Embryonic facial prominence (tissue), 1 donor: ENCODE measurements around the gene KLRC3.
"Not testable (repeated sequence)": the region's sequence is repeated elsewhere in the genome, so short reads cannot be mapped to it uniquely, and the experiment has no call there.

Source experiments
- DNase-seq: peaks from one replicate; pipeline ENCODE4 v3.0.0-alpha.2; 2016; ENCODE audit errors: extremely low spot score

KLRC3 gene

GRCh38 chr12:10420334-10420733 lies at the start of gene KLRC3:
Gene KLRC3 (minus strand): TSS chr12:10420595. CDS start chr12:10420550, 45 bp downstream.
- DNase-seq, result not testable (repeated sequence)

DNA sequence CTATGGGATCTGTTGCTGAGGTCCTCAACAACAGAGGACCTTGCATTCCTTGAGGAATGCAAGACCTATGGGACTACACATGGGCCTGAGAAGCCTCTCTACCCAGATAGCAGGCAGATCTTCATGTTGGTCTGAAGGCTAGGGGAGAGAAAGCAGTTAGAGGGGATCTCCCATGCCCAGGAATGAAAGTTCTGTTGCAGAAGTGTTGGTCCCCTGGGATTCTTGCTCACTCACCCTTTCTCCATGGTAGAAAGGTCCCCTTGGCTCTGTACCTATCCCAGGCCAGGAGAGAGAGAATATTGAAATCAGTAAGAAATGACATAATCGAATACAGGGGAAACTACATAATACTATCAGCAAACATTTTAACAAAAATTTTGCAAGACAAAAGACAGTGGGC lies 49.3 kb upstream of the KLRC3 start:
- DNase-seq, result no peak

DNA sequence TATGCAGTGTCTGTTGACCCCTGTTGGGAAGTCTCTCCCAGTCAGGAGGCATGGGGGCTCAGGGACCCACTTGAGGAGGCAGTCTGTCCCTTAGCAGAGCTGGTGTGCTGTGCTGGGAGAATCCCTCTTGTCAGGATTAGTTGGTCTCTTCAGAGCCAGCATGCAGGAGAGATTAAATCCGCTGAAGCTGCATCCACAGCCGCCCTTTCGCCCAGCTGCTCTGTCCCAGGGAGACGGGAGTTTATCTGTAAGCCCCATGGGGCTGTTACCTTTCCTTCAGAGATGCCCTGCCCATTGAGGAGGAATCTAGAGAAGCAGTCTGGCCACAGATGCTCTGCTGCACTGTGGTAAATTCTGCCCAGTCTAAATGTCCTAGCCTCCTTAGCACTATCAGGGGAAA lies 45.9 kb upstream of the KLRC3 start:
- no peak for DNase-seq

DNA sequence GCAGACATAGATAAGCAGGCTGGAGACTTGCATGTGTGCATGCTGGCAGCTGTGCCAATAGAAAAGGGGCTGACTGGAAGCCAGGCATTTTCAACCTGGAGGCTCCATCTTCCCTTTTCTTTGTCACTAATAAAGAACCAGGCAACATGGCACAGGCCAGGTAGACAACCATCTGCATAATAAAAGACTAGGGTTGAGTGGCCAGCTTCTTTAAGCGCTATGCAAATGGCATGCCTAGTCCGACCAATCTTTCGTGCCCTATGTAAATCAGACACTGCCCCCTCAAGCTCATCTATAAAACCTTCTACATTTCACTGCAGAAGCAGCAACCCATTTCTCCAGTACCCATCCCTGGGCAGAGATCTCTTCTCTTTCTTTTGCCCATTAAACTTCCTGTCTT lies 37.4 kb upstream of the KLRC3 start:
- no peak for DNase-seq

DNA sequence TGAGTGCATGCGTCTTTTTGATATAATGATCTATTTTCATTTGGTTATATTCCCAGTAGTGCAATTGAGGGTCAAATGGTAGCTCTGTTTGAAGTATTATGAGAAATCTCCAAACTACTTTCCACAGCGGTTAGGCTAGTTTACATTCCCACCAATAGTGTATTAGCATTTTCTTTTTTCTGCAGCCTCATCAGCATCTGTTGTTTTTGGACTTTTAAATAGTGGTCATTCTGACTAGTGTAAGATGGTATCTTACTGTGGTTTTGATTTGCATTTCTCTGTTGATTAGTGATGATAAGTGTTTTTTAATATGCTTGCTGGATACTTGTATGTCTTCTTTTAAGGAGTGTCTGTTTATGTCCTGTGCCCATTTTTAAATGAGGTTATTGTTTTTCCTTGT lies 36.5 kb upstream of the KLRC3 start:
- DNase-seq, result no peak

GRCh38 chr12:10455766-10456165 lies 35.4 kb upstream of the KLRC3 start:
- DNase-seq, result no peak

- no peak for DNase-seq
Measured at GRCh38 chr12:10454531-10454930, 34.1 kb upstream of the KLRC3 start.

DNA sequence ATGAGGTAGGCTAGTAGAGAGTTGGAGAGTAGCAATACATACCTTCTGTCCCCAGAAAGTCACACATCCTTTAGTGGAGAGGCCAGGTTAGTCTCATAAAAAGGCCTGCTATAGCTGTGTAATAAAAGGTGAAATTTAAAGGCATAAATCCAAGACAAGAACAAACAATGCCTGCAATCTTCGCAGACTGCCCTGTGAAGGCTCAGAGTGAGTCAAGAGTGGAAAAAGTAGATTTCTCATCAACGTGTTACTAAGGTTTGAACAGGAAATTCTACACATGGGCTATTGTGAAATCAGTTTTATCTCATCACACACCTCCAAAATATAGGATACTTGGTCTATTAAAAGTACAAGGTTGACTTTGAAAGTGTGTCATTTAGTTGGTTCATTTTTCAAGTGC lies 32.8 kb upstream of the KLRC3 start, which contains the start of gene KLRC1:
Gene KLRC1 (minus strand): TSS at position 222 of the 400 bp plus-strand sequence. CDS start 2,221 bp downstream, outside the sequence.
- DNase-seq, result no peak

- DNase-seq, result no peak
Measured at GRCh38 chr12:10448236-10448635, 27.8 kb upstream of the KLRC3 start.

GRCh38 chr12:10446052-10446451 lies 25.7 kb upstream of the KLRC3 start:
- DNase-seq, result not testable (repeated sequence)

- DNase-seq, result not testable (repeated sequence)
Measured at GRCh38 chr12:10441144-10441543, 20.7 kb upstream of the KLRC3 start.

- not testable (repeated sequence) for DNase-seq
Measured at GRCh38 chr12:10439608-10440274, 19.3 kb upstream of the KLRC3 start.

DNA sequence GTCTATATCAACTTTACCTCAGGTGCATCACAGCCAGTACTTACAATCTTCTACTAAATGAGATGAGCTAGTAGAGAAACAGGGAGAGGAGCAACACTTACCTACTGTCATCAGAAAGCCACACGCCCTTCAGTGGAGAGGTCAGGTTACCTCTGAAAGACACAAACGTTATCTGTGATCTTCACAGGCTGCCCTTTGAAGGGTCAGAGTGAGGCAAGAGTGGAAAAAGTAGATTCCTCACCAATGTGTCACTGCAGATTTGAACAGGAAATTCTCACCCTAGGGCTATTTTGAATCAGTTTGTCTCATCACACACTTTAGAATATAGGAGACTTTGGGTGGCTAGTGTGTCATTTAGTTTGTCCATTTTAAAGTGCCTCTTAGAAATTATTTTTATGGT lies 17.2 kb upstream of the KLRC3 start:
- DNase-seq, result not testable (repeated sequence)

DNA sequence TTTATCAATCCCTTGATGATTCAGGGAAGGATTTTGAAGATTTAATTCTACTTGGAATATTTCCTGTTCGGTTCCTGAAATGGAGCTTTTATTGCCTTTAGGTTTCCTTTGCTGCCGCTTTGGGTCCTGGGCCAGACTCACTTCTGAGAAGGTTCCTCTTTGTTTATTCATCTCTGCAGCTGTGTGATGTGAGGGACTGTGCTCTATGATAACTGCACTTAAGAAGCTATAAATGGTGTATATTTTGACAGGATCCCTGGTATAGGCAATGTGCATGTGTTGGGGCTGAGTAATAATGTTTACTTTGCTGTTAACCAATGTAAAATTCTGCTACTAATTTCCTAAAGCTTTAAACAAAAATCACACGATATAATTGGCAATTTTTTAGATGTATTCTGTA lies 15.4 kb upstream of the KLRC3 start, which contains the start of gene KLRC2:
Gene KLRC2 (minus strand): TSS at position 195 of the 400 bp plus-strand sequence. CDS start 24 bp downstream, at position 171.
- DNase-seq, result not testable (repeated sequence)

- not testable (repeated sequence) for DNase-seq
Measured at GRCh38 chr12:10430623-10431022, 10.2 kb upstream of the KLRC3 start.

DNA sequence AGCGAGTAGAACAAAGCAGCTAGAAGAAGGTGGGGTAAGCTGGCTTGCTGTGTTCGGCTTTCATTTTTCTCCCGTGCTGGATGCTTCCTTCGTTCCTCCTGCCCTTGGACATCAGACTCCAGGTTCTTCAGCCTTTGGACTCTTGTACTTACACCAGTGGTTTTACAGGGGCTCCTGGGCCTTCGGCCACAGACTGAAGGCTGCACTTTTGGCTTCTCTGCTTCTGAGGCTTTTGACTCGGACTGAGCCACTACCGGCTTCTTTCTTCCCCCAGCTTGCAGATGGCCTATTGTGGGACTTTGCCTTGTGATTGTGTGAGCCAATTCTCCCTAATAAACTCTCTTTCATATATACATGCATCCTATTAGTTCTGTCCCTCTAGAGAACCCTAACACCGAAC lies 5.5 kb upstream of the KLRC3 start:
- DNase-seq, result not testable (repeated sequence)

DNA sequence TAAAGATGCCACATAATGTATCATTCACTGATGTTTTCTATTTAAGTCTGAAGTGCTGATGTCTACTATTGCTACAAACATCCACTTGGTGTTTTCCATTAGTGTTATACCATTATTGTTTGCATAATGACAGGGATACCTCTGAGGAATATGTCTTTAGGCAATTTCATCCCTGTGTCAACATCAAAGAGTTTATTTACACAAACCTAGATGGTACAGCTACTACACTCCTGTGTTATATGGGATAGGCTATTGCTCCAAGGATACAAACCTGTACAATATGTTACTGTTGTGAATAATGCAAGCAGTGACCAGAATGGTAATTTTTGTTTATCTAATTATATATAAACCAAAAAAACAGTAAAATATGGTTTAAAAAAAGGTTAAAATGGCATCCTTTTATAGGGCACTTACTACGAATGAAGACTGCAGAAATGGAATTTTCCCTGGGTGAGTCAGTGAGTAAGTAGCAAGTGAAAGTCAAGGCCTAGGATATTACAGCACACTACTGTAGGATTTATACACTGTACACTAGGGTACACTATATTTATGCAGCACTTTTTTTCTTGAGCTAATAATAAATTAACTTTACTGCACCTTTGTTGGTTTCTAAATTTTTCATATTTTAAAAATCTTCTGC lies 4.0 kb upstream of the KLRC3 start:
- DNase-seq, result not testable (repeated sequence)

DNA sequence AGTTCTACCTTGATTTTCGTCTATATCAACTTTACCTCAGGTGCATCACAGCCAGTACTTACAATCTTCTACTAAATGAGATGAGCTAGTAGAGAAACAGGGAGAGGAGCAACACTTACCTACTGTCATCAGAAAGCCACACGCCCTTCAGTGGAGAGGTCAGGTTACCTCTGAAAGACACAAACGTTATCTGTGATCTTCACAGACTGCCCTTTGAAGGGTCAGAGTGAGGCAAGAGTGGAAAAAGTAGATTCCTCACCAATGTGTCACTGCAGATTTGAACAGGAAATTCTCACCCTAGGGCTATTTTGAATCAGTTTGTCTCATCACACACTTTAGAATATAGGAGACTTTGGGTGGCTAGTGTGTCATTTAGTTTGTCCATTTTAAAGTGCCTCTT lies 1.8 kb upstream of the KLRC3 start:
- not testable (repeated sequence) for DNase-seq

- DNase-seq, result no peak
Measured at GRCh38 chr12:10409392-10409791, 11.0 kb downstream of the KLRC3 start, which contains the start of gene KLRC4. Gene KLRC4 (minus strand): TSS chr12:10409757. CDS start chr12:10409575, 182 bp downstream.

GRCh38 chr12:10408842-10409241 lies 11.6 kb downstream of the KLRC3 start:
- no peak for DNase-seq

DNA sequence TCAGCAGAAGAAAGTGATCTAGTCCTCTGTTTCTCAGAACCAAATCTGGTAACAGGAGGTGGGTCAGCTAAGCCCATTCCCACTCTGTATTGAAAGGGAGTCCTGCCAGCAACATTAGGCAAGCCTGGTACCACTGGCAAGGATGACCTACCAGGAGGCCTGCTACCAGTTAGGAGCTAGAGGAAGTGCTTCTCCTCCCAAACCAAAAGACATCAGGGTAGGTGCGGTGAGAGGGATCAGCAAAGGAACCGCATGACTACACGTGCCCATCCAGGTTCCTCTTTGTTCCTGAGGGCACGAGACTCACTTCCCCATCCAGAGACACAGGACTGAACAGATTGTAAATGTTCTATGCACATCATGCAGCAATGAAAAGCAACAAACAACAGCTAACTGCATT lies 13.7 kb downstream of the KLRC3 start:
- no peak for DNase-seq

- no peak for DNase-seq
Measured at GRCh38 chr12:10405294-10405693, 15.1 kb downstream of the KLRC3 start.

DNA sequence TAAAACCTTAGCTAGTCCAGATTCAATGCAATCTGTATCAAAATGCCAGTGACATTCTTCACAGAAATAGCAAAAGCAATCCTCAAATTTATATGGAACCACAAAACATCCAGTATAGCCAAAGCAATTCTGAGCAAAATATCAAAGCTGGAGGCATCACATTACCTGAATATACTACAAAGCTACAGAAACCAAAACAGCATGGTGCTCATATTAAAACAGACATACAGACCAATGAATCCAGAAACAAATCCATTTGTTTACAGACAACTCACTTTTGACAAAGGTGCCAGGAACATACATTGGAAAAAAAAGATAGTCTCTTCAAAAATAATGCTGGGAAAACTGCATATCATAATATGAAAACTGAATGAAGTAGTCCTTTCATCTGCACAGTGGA lies 15.6 kb downstream of the KLRC3 start:
- DNase-seq, result no peak
